ENCODE data around the gene MAPKAPK2. TPM values are rescaled to one million over a fixed set of nuclear protein-coding genes. Genes with fewer than 3 reads are reported as not detected.

Gene MAPKAPK2
- polyA plus RNA-seq, 1 donor from 2014 or later = 9.0 TPM

- Histone ChIP-seq H3K36me3 (ENCODE audit: insufficient read depth, low read length) (no peaks in the 10 kb centered on the region), H4K20me1 (ENCODE audit: insufficient read depth) (no peaks in the 10 kb centered on the region), H3K4me3 (ENCODE audit: low read length) (no peak overlapping the region), H3K4me2 (ENCODE audit: low read length) (no peak overlapping the region), H3F3A (ENCODE audit: insufficient read depth, low read length, poor library complexity, severe bottlenecking) (no peaks in the 10 kb centered on the region), H3K9me3 (ENCODE audit: low read length) (no peaks in the 10 kb centered on the region), H3K27ac (ENCODE audit: low read length) (no peak overlapping the region), H3K27me3 (ENCODE audit: insufficient read depth, low read depth, low read length) (no peaks in the 10 kb centered on the region), H3K9me2 (ENCODE audit: insufficient read depth, low read length) (no peaks in the 10 kb centered on the region), H2AFZ (ENCODE audit: low read depth, low read length) (no peak overlapping the region), H3K79me2 (replicated peaks; ENCODE audit: insufficient read depth, low read length) (no peaks in the 10 kb centered on the region), H3K9ac (ENCODE audit: low read length) (no peak overlapping the region)
- TF ChIP-seq, protein P1, sequence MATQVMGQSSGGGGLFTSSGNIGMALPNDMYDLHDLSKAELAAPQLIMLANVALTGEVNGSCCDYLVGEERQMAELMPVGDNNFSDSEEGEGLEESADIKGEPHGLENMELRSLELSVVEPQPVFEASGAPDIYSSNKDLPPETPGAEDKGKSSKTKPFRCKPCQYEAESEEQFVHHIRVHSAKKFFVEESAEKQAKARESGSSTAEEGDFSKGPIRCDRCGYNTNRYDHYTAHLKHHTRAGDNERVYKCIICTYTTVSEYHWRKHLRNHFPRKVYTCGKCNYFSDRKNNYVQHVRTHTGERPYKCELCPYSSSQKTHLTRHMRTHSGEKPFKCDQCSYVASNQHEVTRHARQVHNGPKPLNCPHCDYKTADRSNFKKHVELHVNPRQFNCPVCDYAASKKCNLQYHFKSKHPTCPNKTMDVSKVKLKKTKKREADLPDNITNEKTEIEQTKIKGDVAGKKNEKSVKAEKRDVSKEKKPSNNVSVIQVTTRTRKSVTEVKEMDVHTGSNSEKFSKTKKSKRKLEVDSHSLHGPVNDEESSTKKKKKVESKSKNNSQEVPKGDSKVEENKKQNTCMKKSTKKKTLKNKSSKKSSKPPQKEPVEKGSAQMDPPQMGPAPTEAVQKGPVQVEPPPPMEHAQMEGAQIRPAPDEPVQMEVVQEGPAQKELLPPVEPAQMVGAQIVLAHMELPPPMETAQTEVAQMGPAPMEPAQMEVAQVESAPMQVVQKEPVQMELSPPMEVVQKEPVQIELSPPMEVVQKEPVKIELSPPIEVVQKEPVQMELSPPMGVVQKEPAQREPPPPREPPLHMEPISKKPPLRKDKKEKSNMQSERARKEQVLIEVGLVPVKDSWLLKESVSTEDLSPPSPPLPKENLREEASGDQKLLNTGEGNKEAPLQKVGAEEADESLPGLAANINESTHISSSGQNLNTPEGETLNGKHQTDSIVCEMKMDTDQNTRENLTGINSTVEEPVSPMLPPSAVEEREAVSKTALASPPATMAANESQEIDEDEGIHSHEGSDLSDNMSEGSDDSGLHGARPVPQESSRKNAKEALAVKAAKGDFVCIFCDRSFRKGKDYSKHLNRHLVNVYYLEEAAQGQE (IDR thresholded peaks at IDR 0.05; ENCODE audit: borderline replicate concordance) = no peak
- TF ChIP-seq EZH2 (IDR thresholded peaks at IDR 0.05; ENCODE audit: borderline replicate concordance, insufficient read depth, low read length, poor library complexity, severe bottlenecking) (no peak), MXI1 (conservative IDR thresholded peaks at IDR 0.05; ENCODE audit: poor library complexity, severe bottlenecking) (no peak), SMC3 (conservative IDR thresholded peaks at IDR 0.05; ENCODE audit: poor library complexity) (no peak), EP300 (conservative IDR thresholded peaks at IDR 0.05; ENCODE audit: poor library complexity, severe bottlenecking) (no peak), POLR2AphosphoS5 (IDR thresholded peaks at IDR 0.05) (no peak), TAF1 (IDR thresholded peaks at IDR 0.05; ENCODE audit: low read depth) (no peak)
- TF ChIP-seq, protein P2, sequence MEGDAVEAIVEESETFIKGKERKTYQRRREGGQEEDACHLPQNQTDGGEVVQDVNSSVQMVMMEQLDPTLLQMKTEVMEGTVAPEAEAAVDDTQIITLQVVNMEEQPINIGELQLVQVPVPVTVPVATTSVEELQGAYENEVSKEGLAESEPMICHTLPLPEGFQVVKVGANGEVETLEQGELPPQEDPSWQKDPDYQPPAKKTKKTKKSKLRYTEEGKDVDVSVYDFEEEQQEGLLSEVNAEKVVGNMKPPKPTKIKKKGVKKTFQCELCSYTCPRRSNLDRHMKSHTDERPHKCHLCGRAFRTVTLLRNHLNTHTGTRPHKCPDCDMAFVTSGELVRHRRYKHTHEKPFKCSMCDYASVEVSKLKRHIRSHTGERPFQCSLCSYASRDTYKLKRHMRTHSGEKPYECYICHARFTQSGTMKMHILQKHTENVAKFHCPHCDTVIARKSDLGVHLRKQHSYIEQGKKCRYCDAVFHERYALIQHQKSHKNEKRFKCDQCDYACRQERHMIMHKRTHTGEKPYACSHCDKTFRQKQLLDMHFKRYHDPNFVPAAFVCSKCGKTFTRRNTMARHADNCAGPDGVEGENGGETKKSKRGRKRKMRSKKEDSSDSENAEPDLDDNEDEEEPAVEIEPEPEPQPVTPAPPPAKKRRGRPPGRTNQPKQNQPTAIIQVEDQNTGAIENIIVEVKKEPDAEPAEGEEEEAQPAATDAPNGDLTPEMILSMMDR (IDR thresholded peaks at IDR 0.05; ENCODE audit: poor library complexity, severe bottlenecking) = no peak
These were observed 30.8 kb upstream of the MAPKAPK2 start for GRCh38 chr1:206653715-206654459.

GRCh38 chr1:206654828-206655227 lies 29.9 kb upstream of the MAPKAPK2 start:
- H4K20me1 ChIP-seq (ENCODE audit: insufficient read depth) = no peaks in the 10 kb centered on the region
- H3K9me2 ChIP-seq (ENCODE audit: insufficient read depth, low read length) = no peaks in the 10 kb centered on the region
- TF ChIP-seq POLR2AphosphoS5 (IDR thresholded peaks at IDR 0.05) (no peak), RAD21 (conservative IDR thresholded peaks at IDR 0.05) (no peak), MXI1 (conservative IDR thresholded peaks at IDR 0.05; ENCODE audit: poor library complexity, severe bottlenecking) (no peak), SMC3 (conservative IDR thresholded peaks at IDR 0.05; ENCODE audit: poor library complexity) (no peak), EZH2 (IDR thresholded peaks at IDR 0.05; ENCODE audit: borderline replicate concordance, insufficient read depth, low read length, poor library complexity, severe bottlenecking) (no peak)
- TF ChIP-seq, protein P1 (IDR thresholded peaks at IDR 0.05; ENCODE audit: borderline replicate concordance) = no peak
- no peak overlapping the region for H3K27ac ChIP-seq (ENCODE audit: low read length)
- H2AFZ ChIP-seq (ENCODE audit: low read depth, low read length) = no peak overlapping the region
- no peak overlapping the region for H3K9ac ChIP-seq (ENCODE audit: low read length)
- H3K4me2 ChIP-seq (ENCODE audit: low read length) = no peak overlapping the region
- H3F3A ChIP-seq (ENCODE audit: insufficient read depth, low read length, poor library complexity, severe bottlenecking) = no peaks in the 10 kb centered on the region
- H3K4me3 ChIP-seq (ENCODE audit: low read length) = no peak overlapping the region
- H3K27me3 ChIP-seq (ENCODE audit: insufficient read depth, low read depth, low read length) = no peaks in the 10 kb centered on the region
- no peaks in the 10 kb centered on the region for H3K79me2 ChIP-seq (replicated peaks; ENCODE audit: insufficient read depth, low read length)
- no peaks in the 10 kb centered on the region for H3K36me3 ChIP-seq (ENCODE audit: insufficient read depth, low read length)
- no peaks in the 10 kb centered on the region for H3K9me3 ChIP-seq (ENCODE audit: low read length)
